Neuronal stem cell (in vitro differentiated cells): ENCODE results near the gene CYB5B.

ENCODE experiments used
- DNase-seq: peaks from one replicate; pipeline ENCODE4 v3.0.0-alpha.2; 2013; ENCODE audit warnings: low spot score
- H2AFZ ChIP-seq: one replicate; pipeline ENCODE4 v1.6.1; 2013; ENCODE audit warnings: mild to moderate bottlenecking, low read length, inconsistent platforms
- H2AK5ac ChIP-seq: 2 replicates; pipeline ENCODE4 v1.6.1; 2013; ENCODE audit warnings: low read depth, mild to moderate bottlenecking, inconsistent platforms, low read length, moderate library complexity, mixed read lengths
- H2BK120ac ChIP-seq: 2 replicates; pipeline ENCODE4 v1.6.1; 2013; ENCODE audit warnings: low read depth, mild to moderate bottlenecking, inconsistent platforms, low read length, moderate library complexity, mixed read lengths
- H2BK12ac ChIP-seq: one replicate; pipeline ENCODE4 v1.6.1; 2013; ENCODE audit warnings: low read length, inconsistent platforms
- H2BK15ac ChIP-seq: 2 replicates; pipeline ENCODE4 v1.6.1; 2013; ENCODE audit warnings: mild to moderate bottlenecking, low read length, inconsistent platforms, mixed read lengths
- H2BK5ac ChIP-seq: one replicate; pipeline ENCODE4 v1.6.1; 2013; ENCODE audit warnings: inconsistent platforms, mild to moderate bottlenecking, low read length, moderate library complexity
- H3K14ac ChIP-seq: one replicate; pipeline ENCODE4 v1.6.1; 2013; ENCODE audit warnings: low read length, inconsistent platforms
- H3K18ac ChIP-seq: 2 replicates; pipeline ENCODE4 v1.6.1; 2013; ENCODE audit warnings: low read length, inconsistent platforms
- H3K23ac ChIP-seq: 2 replicates; pipeline ENCODE4 v1.6.1; 2013; ENCODE audit warnings: low read depth, mild to moderate bottlenecking, mixed read lengths, low read length, inconsistent platforms; ENCODE audit not compliant: poor library complexity
- H3K27ac ChIP-seq: replicated peaks from 3 replicates; pipeline ENCODE4 v1.5.1; 2013; ENCODE audit warnings: low read length, inconsistent platforms
- H3K27me3 ChIP-seq, 3 experiments: 2 replicates each; pipeline ENCODE4 v1.6.1; 2013; ENCODE audit warnings: low read length in 3 of 3, mild to moderate bottlenecking in 2 of 3, inconsistent platforms in 1 of 3, low read depth in 1 of 3, mixed read lengths in 1 of 3, moderate library complexity in 1 of 3; ENCODE audit not compliant: control insufficient read depth in 3 of 3, insufficient read depth in 3 of 3
- H3K36me3 ChIP-seq, 2 donors: replicated peaks in 1 of 2; 2 replicates each; pipeline ENCODE4 v1.6.1; 2013; ENCODE audit warnings: low read length in 2 of 2; ENCODE audit not compliant: control insufficient read depth in 2 of 2, insufficient read depth in 2 of 2
- H3K4ac ChIP-seq: 2 replicates; pipeline ENCODE4 v1.6.1; 2013; ENCODE audit warnings: inconsistent platforms, mild to moderate bottlenecking, low read length, moderate library complexity
- H3K4me1 ChIP-seq, 2 donors: 1 replicate in 1 of 2; 2 replicates in 1 of 2; pipeline ENCODE4 v1.6.1; 2013; ENCODE audit warnings: low read length in 2 of 2, low read depth in 1 of 2; ENCODE audit not compliant: control insufficient read depth in 2 of 2, insufficient read depth in 1 of 2
- H3K4me2 ChIP-seq: one replicate; pipeline ENCODE4 v1.6.1; 2013; ENCODE audit warnings: mild to moderate bottlenecking, low read length, inconsistent platforms; ENCODE audit not compliant: insufficient read depth, poor library complexity, severe bottlenecking
- H3K4me3 ChIP-seq, 2 donors: 2 replicates each; pipeline ENCODE4 v1.5.1; 2013; ENCODE audit warnings: low read length in 2 of 2, mild to moderate bottlenecking in 2 of 2, inconsistent platforms in 1 of 2, moderate library complexity in 1 of 2
- H3K79me1 ChIP-seq: one replicate; pipeline ENCODE4 v1.6.1; 2013; ENCODE audit warnings: low read depth, mild to moderate bottlenecking, inconsistent platforms, low read length, moderate library complexity
- H3K9ac ChIP-seq: one replicate; pipeline ENCODE4 v1.6.1; 2013; ENCODE audit warnings: mild to moderate bottlenecking, low read depth, low read length, inconsistent platforms; ENCODE audit not compliant: poor library complexity
- H3K9me3 ChIP-seq, 2 donors: replicated peaks in 1 of 2; 2 replicates each; pipeline versions ENCODE3 to v1.6.1; 2013; ENCODE audit warnings: low read length in 2 of 2, mild to moderate bottlenecking in 2 of 2, inconsistent platforms in 1 of 2, low read depth in 1 of 2, mixed read lengths in 1 of 2, moderate library complexity in 1 of 2; ENCODE audit not compliant: control insufficient read depth in 2 of 2, insufficient read depth in 1 of 2
- H4K8ac ChIP-seq: one replicate; pipeline ENCODE4 v1.6.1; 2013; ENCODE audit warnings: low read depth, mild to moderate bottlenecking, inconsistent platforms, low read length, moderate library complexity
- H4K91ac ChIP-seq: one replicate; pipeline ENCODE4 v1.6.1; 2013; ENCODE audit warnings: low read length, low read depth, mild to moderate bottlenecking, inconsistent platforms; ENCODE audit not compliant: poor library complexity
- WGBS, 2 donors: extraction: QIAGEN DNeasy Blood & Tissue Kit; methylation state at CpG; one replicate each; pipeline ENCODE4 v1.1.7; 2013; ENCODE audit warnings: missing lambda C conversion rate in 2 of 2, mixed read lengths in 1 of 2; ENCODE audit not compliant: insufficient read length in 2 of 2, insufficient replicate concordance in 1 of 2; ENCODE audit errors: extremely low coverage in 2 of 2; 5-methylcytosine and 5-hydroxymethylcytosine counted together

Gene CYB5B

DNA sequence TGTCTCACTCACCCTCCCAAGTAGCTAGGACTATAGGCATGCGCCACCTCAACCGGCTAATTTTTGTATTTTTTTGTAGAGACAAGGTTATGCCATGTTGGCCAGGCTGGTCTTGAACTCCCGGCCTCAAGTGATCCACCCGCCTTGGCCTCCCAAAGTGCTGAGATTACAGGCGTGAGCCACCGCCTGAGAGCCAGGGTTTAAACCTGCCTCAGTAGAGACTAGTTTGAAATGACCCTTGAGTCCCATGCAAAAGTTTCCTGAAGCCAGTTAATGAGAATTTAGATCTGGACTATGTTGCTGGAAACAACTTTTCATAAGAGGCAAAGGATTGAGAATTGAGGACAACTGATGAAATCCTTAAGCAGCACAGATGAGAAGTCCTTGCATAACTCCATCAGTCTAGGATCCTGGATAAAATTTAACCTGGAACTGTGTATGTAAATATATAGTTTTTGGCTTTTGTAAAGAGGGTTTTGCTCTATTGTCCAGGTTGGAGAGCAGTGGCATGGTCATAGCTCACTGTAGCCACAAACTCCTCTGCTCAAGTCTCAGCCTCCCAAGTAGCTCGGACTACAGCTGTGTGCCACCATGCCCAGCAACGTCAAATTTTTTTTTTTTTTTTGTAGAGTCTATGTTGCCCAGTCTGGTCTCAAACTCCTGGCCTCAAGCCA, 43.2 kb downstream of the CYB5B start:
- H3K9ac ChIP-seq, result no peak overlapping the region
- H3K4me2 ChIP-seq, result no peak overlapping the region

DNA sequence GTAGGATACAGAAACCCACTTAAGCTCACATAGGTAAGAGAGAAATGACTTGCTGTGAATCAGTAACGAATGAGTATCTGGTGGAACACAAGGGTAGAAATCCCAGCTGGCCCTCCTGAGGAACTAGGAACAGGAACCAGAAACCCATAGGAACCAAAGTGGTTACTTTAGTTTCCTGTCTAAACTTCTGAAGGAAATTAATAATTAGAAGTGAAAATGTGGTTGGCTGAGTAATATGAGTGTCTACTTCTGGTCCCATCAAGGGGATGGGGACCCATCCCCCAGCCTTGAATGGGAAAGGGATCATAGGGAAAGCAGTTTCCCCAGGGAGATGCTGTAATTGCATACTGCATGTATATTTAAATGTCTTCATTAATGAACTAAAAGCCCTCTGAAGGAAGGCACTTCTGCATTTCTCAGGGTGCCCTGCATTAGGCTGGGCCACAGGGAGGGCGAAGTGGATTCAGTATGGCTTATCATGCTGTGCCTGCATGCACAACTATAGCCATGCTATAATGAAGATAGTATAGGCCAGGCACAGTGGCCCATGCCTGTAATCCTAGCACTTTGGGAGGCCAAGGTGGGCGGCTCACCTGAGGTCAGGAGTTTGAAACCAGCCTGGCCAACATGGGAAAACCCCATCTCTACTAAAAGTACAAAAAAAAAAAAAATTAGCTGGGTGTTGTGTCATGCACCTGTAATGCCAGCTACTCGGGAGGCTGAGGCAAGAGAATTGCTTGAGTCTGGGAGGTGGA, 45.6 kb downstream of the CYB5B start:
- Histone ChIP-seq H3K9ac (no peak overlapping the region), H3K14ac (no peak overlapping the region), H2AK5ac (no peak overlapping the region), H3K23ac (no peak overlapping the region), H3K18ac (no peak overlapping the region), H2BK15ac (no peak overlapping the region), H3K27ac (no peak overlapping the region), H3K4me2 (no peak overlapping the region), H2BK12ac (no peak overlapping the region), H3K4ac (no peak overlapping the region), H3K27me3 (no peaks in the 10 kb centered on the region), H3K9me3 (no peaks in the 10 kb centered on the region), H2AFZ (no peak overlapping the region), H3K36me3 (peaks cover 4 to 31% of the 10 kb centered on the region in 2 donors), H4K91ac (no peak overlapping the region), H3K4me1 (peaks cover 0 to 2% of the 10 kb centered on the region in 2 donors), H2BK5ac (no peak overlapping the region), H4K8ac (no peak overlapping the region), H2BK120ac (no peak overlapping the region), H3K4me3 (no peak overlapping the region), H3K79me1 (no peaks in the 10 kb centered on the region)
- WGBS, 2 donors, result no CpG with 5 or more reads among the region's 4 CpGs
- no peak for DNase-seq

More for the DNA sequence above, 43.2 kb downstream of the CYB5B start:
- H2AK5ac ChIP-seq, result no peak overlapping the region
- peaks cover 0 to 2% of the 10 kb centered on the region in 2 donors for H3K4me1 ChIP-seq
- H3K79me1 ChIP-seq, result no peaks in the 10 kb centered on the region
- no peak overlapping the region for H3K4me3 ChIP-seq
- H2BK12ac ChIP-seq, result no peak overlapping the region
- H3K14ac ChIP-seq, result no peak overlapping the region
- no peak overlapping the region for H2BK120ac ChIP-seq
- H3K27ac ChIP-seq, result no peak overlapping the region
- WGBS, 2 donors, result no CpG with 5 or more reads among the region's 8 CpGs
- no peak overlapping the region for H3K18ac ChIP-seq
- H2AFZ ChIP-seq, result no peak overlapping the region
- no peak for DNase-seq
- no peaks in the 10 kb centered on the region for H3K27me3 ChIP-seq
- no peak overlapping the region for H2BK5ac ChIP-seq
- H3K36me3 ChIP-seq, result peaks cover 4 to 54% of the 10 kb centered on the region in 2 donors
- H4K8ac ChIP-seq, result no peak overlapping the region
- no peaks in the 10 kb centered on the region for H3K9me3 ChIP-seq
- H2BK15ac ChIP-seq, result no peak overlapping the region
- no peak overlapping the region for H3K4ac ChIP-seq
- no peak overlapping the region for H4K91ac ChIP-seq
- no peak overlapping the region for H3K23ac ChIP-seq

DNA sequence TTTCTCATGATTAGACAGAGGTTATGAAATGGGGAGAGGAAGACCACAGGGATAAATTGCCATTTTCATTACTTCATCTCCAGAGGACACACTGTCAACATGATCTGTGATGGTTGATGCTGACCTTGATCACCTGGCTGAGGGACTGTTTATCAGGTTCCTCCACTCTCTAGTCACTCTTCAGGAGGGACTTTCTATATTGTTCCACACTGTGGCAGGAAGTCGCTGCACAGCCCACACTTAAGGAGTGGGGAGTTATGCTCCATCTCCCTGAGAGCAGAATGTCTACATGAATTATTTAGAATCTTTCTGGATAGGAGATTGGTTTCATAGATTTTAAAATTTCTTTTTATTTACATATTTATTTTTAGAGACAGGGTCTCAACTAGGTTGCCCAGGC, 46.7 kb downstream of the CYB5B start:
- H3K4me1 ChIP-seq, result no peaks in the 10 kb centered on the region
- no peak overlapping the region for H4K91ac ChIP-seq
- no CpG with 5 or more reads among the region's 1 CpG for WGBS, 2 donors
- no peaks in the 10 kb centered on the region for H3K9me3 ChIP-seq
- H2BK15ac ChIP-seq, result no peak overlapping the region
- H3K36me3 ChIP-seq, result peaks cover 2 to 19% of the 10 kb centered on the region in 2 donors
- no peak overlapping the region for H3K23ac ChIP-seq
- no peak overlapping the region for H2BK12ac ChIP-seq
- no peak overlapping the region for H2AK5ac ChIP-seq
- H3K27ac ChIP-seq, result no peak overlapping the region
- H2BK120ac ChIP-seq, result no peak overlapping the region
- H4K8ac ChIP-seq, result no peak overlapping the region
- no peak overlapping the region for H3K4me3 ChIP-seq
- no peak for DNase-seq
- no peak overlapping the region for H2AFZ ChIP-seq
- no peak overlapping the region for H2BK5ac ChIP-seq
- no peak overlapping the region for H3K4me2 ChIP-seq
- H3K79me1 ChIP-seq, result no peaks in the 10 kb centered on the region
- no peak overlapping the region for H3K14ac ChIP-seq
- H3K27me3 ChIP-seq, result no peaks in the 10 kb centered on the region
- no peak overlapping the region for H3K18ac ChIP-seq
- no peak overlapping the region for H3K9ac ChIP-seq
- H3K4ac ChIP-seq, result no peak overlapping the region

DNA sequence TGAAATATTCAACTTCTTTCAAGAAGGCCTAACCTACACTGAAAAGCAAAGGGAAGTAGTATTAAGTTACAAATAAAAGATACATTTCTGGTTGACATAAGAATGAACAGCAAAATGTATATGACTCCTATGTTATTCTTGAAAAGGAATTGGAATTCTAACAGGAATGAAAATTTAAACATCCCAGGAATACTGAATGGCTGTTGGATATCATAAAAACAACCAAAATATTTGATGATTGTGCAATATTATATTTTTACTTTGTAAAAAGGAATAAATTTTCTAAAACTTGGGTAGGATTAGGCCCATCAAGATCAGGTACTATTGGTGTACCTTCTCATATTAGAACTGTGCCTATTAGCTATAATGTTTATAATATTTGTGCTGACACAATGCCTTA, 50.0 kb downstream of the CYB5B start:
- Histone ChIP-seq H2BK15ac (no peak overlapping the region), H3K14ac (no peak overlapping the region), H3K4me1 (no peaks in the 10 kb centered on the region), H3K4me3 (no peak overlapping the region), H3K9ac (no peak overlapping the region), H3K36me3 (peaks cover 0 to 2% of the 10 kb centered on the region in 2 donors), H3K27me3 (no peaks in the 10 kb centered on the region), H3K4me2 (no peak overlapping the region), H3K18ac (no peak overlapping the region), H3K79me1 (no peaks in the 10 kb centered on the region), H2AK5ac (no peak overlapping the region), H2BK120ac (no peak overlapping the region), H2BK12ac (no peak overlapping the region), H2AFZ (no peak overlapping the region), H3K4ac (no peak overlapping the region), H4K8ac (no peak overlapping the region), H3K27ac (no peak overlapping the region), H2BK5ac (no peak overlapping the region), H3K9me3 (no peaks in the 10 kb centered on the region), H4K91ac (no peak overlapping the region), H3K23ac (no peak overlapping the region)
- no peak for DNase-seq
